Natural killer cell (primary cell): ENCODE results near the gene BACE1. TPM values are rescaled to one million over a fixed set of nuclear protein-coding genes. Genes with fewer than 3 reads are reported as not detected.

Source experiments
- total RNA-seq, 4 donors: library from RNA; stranded (reverse); fragments of 120-200 nt in 1 of 4; gene quantifications; one replicate each; pipeline versions ENCODE4 v1.2.3 to v1.2.4, GENCODE V29; 2013 to 2022

Gene BACE1
- total RNA-seq, 3 donors from 2014 or later (not counting 1 experiment from before 2014, with no cell fraction given), result 0.21 to 1.1 (median 0.79) TPM

Other genes starting within 250 kb of the BACE1 start
- gene SIK3, start 217.8 kb downstream of the BACE1 start, total RNA-seq, result 100 to 1,000 TPM in 2 of 3 donors, 10 to 100 TPM in 1; 71.6 to 120 (median 119) TPM
- gene PAFAH1B2, start 172.0 kb downstream of the BACE1 start, total RNA-seq, result 10 to 100 TPM; 46.1 to 71.0 (median 58.8) TPM
- gene SIDT2, start 137.5 kb downstream of the BACE1 start, total RNA-seq, result 100 to 1,000 TPM in 1 of 3 donors, 10 to 100 TPM in 2; 80.0 to 111 (median 82.0) TPM
- gene TAGLN, start 116.9 kb downstream of the BACE1 start, total RNA-seq, result 10 to 100 TPM in 1 of 3 donors, 1 to 10 TPM in 2; 8.2 to 18.0 (median 8.3) TPM
- 100 to 1,000 TPM; 397 to 471 (median 441) TPM for gene PCSK7, start 84.2 kb downstream of the BACE1 start, total RNA-seq
- 10 to 100 TPM; 13.7 to 20.7 (median 17.3) TPM for gene RNF214, start 83.6 kb downstream of the BACE1 start, total RNA-seq
- 1 to 10 TPM; 2.1 to 4.1 (median 2.4) TPM for gene BACE1-AS, start 24.9 kb downstream of the BACE1 start, total RNA-seq
- 10 to 100 TPM; 45.6 to 49.9 (median 49.8) TPM for gene CEP164, start 11.6 kb upstream of the BACE1 start, total RNA-seq